GM23248 (cell line): ENCODE data around the gene TFF1.

Experiments used
- EZH2 ChIP-seq: fragments of 200-600 bp; sonication (generic); IDR thresholded peaks from 2 replicates; pipeline ENCODE4 v1.6.1; 2018; ENCODE audit warnings: antibody characterized with exemption, mild to moderate bottlenecking; ENCODE audit not compliant: insufficient read depth, poor library complexity, severe bottlenecking
- EZH2phosphoT487 ChIP-seq: fragments of 200-600 bp; sonication (generic); IDR thresholded peaks from 2 replicates; pipeline ENCODE4 v1.6.1; 2018; ENCODE audit warnings: antibody characterized with exemption, moderate library complexity, mild to moderate bottlenecking, low read depth; ENCODE audit not compliant: insufficient read depth

DNA sequence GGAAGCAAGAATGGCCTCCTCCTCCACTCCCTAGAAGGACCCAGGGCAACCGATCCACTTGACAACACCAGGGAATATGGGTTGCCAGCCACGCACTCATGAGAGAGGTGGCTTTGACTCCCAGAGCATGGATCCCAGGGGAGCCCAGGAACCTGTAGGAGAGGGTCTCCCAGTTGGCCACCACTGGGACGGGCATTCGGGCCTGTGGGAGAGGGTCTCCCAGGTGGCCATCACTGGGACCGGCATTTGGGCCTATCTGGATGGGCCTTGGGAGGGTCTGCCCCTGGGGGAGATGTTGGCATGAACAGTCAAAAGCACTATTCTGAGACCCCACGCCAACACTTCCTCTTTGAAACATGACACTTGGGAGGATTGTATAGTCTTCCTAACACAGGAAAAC, 565 bp downstream of the TFF1 start:
- TF ChIP-seq EZH2 (no peak), EZH2phosphoT487 (no peak)
